Activated T-helper 2 cell treated with anti-CD3 and anti-CD28 coated beads, Interferon-gamma antibody, Interleukin-2, Interleukin-4, amounts not matched to agents 10 μg/mL and 5 μg/mL and 100 μg/mL, durations not matched to agents 14 hours and 24 hours and 36 hours (primary cell): Measurements from ENCODE around the gene ZNF277. TPM values are rescaled to one million over a fixed set of nuclear protein-coding genes. Genes with fewer than 3 reads are reported as not detected.

ENCODE experiments used
- DNase-seq: peaks from one replicate; pipeline ENCODE4 v3.0.0; 2021; ENCODE audit warnings: low spot score
- H3K27ac Mint-ChIP-seq: one replicate; pipeline ENCODE4 v1.8.0; 2021; ENCODE audit warnings: mixed read lengths
- H3K27me3 Mint-ChIP-seq: one replicate; pipeline ENCODE4 v1.8.0; 2021; ENCODE audit warnings: low read depth, mixed read lengths
- H3K36me3 Mint-ChIP-seq: one replicate; pipeline ENCODE4 v1.8.0; 2021; ENCODE audit warnings: low read depth, mixed read lengths
- H3K4me1 Mint-ChIP-seq: one replicate; pipeline ENCODE4 v1.8.0; 2021; ENCODE audit warnings: low read depth, mixed read lengths
- H3K4me3 Mint-ChIP-seq: one replicate; pipeline ENCODE4 v1.8.0; 2021; ENCODE audit warnings: low read depth, mild to moderate bottlenecking, moderate library complexity, mixed read lengths
- H3K9me3 Mint-ChIP-seq: one replicate; pipeline ENCODE4 v1.8.0; 2021; ENCODE audit warnings: mixed read lengths
- intact Hi-C: fragments of 100-400 bp; cut with micrococcal nuclease; formaldehyde crosslinking; loops from one replicate; pipeline ENCODE4 v1.15.1; 2023
- total RNA-seq: library from RNA; stranded (reverse); gene quantifications from 2 replicates; pipeline ENCODE4 v1.2.3, GENCODE V29; 2022

The ZNF277 gene
- total RNA-seq, 1 donor from 2014 or later, result 11.6 TPM

DNA sequence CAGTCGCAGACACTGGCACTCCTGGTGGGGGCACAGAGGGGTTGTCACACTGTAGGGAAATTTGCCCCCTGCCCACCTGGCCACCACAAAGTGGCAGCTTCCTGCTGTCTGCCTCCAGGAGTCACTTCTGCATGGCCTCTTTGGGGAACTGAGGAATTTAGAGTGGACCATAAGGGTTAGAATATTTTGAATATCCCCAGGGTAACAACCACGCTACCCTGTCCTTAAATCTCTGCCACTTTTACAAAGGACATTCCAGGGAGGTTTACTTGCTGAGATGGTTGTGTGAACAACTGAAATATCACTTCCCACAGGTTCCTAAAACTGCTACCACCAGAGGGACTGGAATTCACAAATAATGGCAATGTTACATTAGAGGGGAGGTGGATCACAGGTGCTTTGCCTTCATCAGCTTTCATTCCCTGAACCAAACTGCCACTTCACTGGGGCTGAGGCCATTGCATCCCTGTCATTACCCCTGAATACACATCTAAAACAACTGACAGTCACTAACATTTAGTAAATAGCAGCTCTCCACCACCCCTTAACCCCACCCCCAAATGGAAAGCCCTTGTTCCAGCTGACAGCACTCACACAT lies 155.7 kb downstream of the ZNF277 start:
- H3K36me3 Mint-ChIP-seq, result no peaks in the 10 kb centered on the region
- H3K4me1 Mint-ChIP-seq, result no peaks in the 10 kb centered on the region
- no peak overlapping the region for H3K27ac Mint-ChIP-seq
- no peak for DNase-seq
- H3K4me3 Mint-ChIP-seq, result no peak overlapping the region
- intact Hi-C loops, result no loop called here
- no peaks in the 10 kb centered on the region for H3K27me3 Mint-ChIP-seq
- no peaks in the 10 kb centered on the region for H3K9me3 Mint-ChIP-seq

DNA sequence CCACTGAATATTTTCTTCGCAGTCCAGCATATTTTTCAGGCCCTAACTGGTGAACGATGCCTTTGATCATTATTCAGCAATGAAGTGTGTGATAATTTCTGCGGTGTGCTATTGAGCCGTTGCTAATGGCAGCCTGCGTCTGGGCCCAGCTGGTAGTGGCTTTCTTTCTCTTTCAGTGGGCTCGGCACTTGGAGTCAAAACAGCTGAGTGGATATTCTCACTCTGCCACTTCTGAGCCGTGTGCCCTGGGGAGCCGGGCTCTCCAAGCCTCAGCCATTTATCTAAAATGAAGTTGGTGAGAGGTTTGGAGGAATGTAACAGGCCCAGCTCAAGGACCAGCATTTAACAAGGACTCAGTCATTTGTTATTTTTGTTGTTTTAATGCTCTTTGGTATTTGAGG lies 156.2 kb downstream of the ZNF277 start:
- no peaks in the 10 kb centered on the region for H3K27me3 Mint-ChIP-seq
- H3K4me1 Mint-ChIP-seq, result no peaks in the 10 kb centered on the region
- DNase-seq, result no peak
- H3K4me3 Mint-ChIP-seq, result no peak overlapping the region
- H3K36me3 Mint-ChIP-seq, result no peaks in the 10 kb centered on the region
- intact Hi-C loops, result no loop called here
- no peaks in the 10 kb centered on the region for H3K9me3 Mint-ChIP-seq
- H3K27ac Mint-ChIP-seq, result no peak overlapping the region

DNA sequence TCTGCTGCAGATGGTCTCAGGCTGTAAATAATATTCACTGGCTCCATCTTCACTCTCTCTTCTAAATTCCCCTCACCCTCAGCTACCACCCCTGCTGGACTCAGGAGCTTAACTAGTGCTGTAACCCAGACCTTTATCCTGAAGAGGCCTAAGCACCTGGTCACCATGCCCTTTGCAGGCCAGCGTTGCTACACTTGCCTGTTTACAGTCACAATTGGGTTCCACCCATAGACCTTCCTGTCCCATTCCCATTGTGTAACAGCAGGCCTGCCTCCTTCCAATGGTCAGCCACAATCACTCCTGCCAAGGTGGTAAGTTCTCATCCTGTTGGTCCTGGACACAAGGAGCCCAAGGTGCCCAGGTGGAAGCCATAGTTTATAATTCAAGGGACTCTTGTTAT lies 157.9 kb downstream of the ZNF277 start:
- peaks cover under 1% of the 10 kb centered on the region for H3K27me3 Mint-ChIP-seq
- H3K9me3 Mint-ChIP-seq, result no peaks in the 10 kb centered on the region
- no peak for DNase-seq
- no peaks in the 10 kb centered on the region for H3K4me1 Mint-ChIP-seq
- H3K4me3 Mint-ChIP-seq, result no peak overlapping the region
- intact Hi-C loops, result no loop called here
- no peaks in the 10 kb centered on the region for H3K36me3 Mint-ChIP-seq
- no peak overlapping the region for H3K27ac Mint-ChIP-seq

DNA sequence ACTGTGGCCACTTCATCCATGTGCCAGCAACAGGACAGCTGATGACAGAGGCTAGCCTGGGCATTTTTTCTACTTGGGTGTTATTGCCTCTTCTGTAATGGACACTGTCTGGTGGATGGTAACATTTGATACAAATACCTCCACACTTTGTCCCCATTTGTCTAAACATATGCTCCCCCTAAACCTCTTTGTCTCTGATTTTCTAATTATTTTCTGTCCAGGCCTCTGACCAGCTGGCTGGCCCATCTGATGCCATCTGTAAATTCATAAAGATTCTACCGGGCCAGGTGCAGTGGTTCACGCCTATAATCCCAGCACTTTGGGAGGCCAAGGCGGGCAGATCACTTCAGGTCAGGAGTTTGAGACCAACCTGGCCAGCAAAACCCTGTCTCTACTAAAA lies 159.1 kb downstream of the ZNF277 start:
- intact Hi-C loops, result no loop called here
- H3K4me3 Mint-ChIP-seq, result no peak overlapping the region
- no peaks in the 10 kb centered on the region for H3K9me3 Mint-ChIP-seq
- DNase-seq, result no peak
- H3K27me3 Mint-ChIP-seq, result peaks cover 2% of the 10 kb centered on the region
- no peak overlapping the region for H3K27ac Mint-ChIP-seq
- H3K36me3 Mint-ChIP-seq, result no peaks in the 10 kb centered on the region
- H3K4me1 Mint-ChIP-seq, result no peaks in the 10 kb centered on the region

DNA sequence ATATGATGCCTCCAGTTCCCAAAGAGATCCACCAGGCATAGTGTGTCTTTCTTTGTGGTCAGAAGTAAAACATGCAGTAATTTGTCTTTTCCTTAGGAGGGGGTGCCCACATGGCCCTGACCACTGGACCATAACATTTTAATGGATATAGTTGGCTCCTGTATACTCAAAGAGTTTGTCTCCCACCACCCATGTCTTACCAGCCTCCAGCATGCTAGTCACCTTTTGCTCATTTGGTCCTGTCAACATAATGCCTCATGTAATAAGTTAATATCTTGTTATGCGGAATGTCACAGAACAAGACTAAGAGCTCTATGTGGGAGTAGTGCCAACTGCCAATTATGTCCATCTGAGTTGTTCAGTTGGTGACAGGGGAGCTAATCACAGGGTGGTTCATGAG lies 160.4 kb downstream of the ZNF277 start:
- Mint-ChIP-seq H3K4me1 (no peaks in the 10 kb centered on the region), H3K36me3 (no peaks in the 10 kb centered on the region), H3K4me3 (no peak overlapping the region), H3K27me3 (peaks cover 2% of the 10 kb centered on the region), H3K27ac (no peak overlapping the region), H3K9me3 (no peaks in the 10 kb centered on the region)
- no peak for DNase-seq
- intact Hi-C loops, result no loop called here

DNA sequence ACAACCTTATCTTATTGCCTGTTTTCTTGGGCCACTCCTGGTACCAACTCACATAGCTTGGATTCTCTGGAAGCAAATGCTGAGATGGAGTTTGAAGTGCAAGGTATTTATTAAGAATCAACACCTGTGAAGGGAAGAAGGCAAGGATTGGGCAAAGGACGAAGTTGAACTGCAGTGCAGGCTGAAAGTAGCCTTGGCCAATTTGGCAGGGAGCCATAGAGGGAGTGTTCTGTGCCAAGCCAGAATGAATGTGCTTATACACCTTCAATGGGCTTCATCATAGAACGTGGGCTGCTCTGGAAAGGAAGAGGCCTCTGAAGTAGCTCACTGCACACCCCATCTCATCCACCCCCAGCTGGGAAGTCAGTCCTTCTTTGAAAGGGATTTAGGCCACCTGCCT lies 163.9 kb downstream of the ZNF277 start:
- DNase-seq, result no peak
- H3K4me1 Mint-ChIP-seq, result no peaks in the 10 kb centered on the region
- no peak overlapping the region for H3K27ac Mint-ChIP-seq
- H3K4me3 Mint-ChIP-seq, result no peak overlapping the region
- H3K9me3 Mint-ChIP-seq, result no peaks in the 10 kb centered on the region
- no peaks in the 10 kb centered on the region for H3K36me3 Mint-ChIP-seq
- intact Hi-C loops, result no loop called here
- peaks cover 2% of the 10 kb centered on the region for H3K27me3 Mint-ChIP-seq

DNA sequence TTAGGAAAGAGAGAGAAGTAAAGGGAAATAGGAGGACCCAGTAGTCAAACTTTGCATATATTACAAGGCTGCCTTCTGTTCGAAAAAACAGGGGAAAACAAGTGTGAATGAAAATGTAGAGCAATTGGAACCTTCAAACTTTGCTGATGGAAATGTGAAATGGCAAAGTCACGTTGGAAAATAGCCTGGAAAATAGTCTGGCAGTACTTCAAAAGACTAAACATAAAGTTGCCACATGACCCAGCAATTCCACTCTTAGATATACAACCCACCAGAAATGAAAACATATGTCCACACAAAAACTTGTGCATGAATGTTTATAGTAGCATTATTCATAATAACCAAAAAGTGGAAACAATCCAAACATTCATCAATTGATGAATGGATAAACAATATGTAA lies 165.2 kb downstream of the ZNF277 start:
- H3K9me3 Mint-ChIP-seq, result no peaks in the 10 kb centered on the region
- no peaks in the 10 kb centered on the region for H3K4me1 Mint-ChIP-seq
- no peak for DNase-seq
- H3K36me3 Mint-ChIP-seq, result no peaks in the 10 kb centered on the region
- no peak overlapping the region for H3K4me3 Mint-ChIP-seq
- H3K27ac Mint-ChIP-seq, result no peak overlapping the region
- peaks cover 6% of the 10 kb centered on the region for H3K27me3 Mint-ChIP-seq
- intact Hi-C loops, result no loop called here

DNA sequence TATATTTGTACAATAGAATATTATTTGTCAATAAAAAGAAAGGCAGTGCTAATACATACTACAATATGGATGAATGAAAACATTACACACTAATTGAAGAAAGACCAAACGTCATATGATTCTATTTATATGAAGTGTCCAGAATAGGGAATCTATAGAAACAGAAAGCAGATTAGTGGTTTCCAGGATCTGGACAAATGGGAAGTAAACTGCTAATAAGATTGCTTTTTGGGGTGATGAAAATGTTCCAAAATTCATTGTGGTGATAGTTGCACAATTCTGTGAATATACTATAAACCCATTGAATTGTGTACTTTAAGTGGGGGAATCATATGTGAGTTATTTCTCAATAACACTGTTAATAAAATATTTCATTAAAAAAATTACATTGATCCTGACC lies 165.6 kb downstream of the ZNF277 start:
- H3K4me3 Mint-ChIP-seq, result no peak overlapping the region
- intact Hi-C loops, result no loop called here
- no peak overlapping the region for H3K27ac Mint-ChIP-seq
- H3K36me3 Mint-ChIP-seq, result no peaks in the 10 kb centered on the region
- DNase-seq, result no peak
- no peaks in the 10 kb centered on the region for H3K4me1 Mint-ChIP-seq
- no peaks in the 10 kb centered on the region for H3K9me3 Mint-ChIP-seq
- H3K27me3 Mint-ChIP-seq, result peaks cover 6% of the 10 kb centered on the region

DNA sequence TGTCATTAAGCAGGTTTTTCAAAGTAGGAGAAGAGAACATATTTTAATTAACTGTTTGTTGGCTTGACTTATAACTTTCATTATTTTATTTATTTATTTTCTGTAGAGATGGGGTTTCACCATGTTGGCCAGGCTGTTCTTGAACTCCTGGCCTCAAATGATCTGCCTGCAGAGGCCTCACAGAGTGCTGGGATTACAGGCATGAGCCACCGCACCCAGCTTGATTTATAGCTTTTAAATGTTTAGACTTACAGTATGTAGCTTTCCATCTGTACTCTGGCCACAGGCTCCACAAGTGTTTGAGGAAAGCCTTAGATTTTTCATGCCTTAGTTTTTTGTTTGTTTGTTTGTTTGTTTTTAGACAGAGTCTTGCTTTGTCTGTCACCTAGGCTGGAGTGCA lies 171.1 kb downstream of the ZNF277 start:
- H3K27me3 Mint-ChIP-seq, result peaks cover 9% of the 10 kb centered on the region
- no peak for DNase-seq
- H3K27ac Mint-ChIP-seq, result no peak overlapping the region
- no peaks in the 10 kb centered on the region for H3K9me3 Mint-ChIP-seq
- intact Hi-C loops, result no loop called here
- H3K36me3 Mint-ChIP-seq, result no peaks in the 10 kb centered on the region
- H3K4me3 Mint-ChIP-seq, result no peak overlapping the region
- H3K4me1 Mint-ChIP-seq, result peaks cover 3% of the 10 kb centered on the region

DNA sequence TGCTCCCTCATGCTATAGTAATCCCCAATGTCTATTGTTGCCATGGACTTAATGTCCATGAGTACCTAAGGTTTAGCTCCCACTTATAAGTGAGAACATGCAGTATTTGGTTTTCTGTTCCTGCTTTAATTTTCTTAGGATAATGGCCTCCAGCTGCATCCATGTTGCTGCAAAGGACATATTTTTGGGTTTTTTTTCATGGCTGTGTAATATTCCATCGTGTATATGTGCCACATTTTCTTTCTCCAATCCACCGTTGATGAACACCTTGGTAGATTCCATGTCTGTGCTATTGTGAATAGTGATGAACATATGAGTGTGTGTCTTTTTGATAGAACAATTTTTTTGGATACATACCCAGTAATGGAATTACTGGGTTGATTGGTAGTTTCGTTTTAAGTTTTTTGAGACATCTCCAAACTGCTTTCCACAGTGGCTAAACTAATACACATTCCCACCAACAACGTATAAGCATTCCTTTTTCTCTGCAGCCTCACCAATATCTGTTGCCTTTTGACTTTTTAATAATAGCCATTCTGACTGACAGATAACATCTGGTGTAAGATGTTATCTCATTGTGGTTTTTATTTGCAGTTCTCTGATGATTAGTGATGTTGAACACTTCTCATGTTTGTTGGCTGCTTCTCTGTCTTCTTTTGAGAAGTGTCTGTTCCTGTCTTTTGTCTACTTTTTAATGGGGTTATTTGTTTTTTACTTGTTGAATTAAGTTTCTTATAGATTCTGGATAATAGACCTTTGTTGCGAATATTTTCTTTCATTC lies 175.0 kb downstream of the ZNF277 start:
- intact Hi-C loops, result no loop called here
- Mint-ChIP-seq H3K36me3 (no peaks in the 10 kb centered on the region), H3K4me1 (peaks cover 6% of the 10 kb centered on the region), H3K27me3 (peaks cover 6% of the 10 kb centered on the region), H3K4me3 (no peak overlapping the region), H3K27ac (no peak overlapping the region), H3K9me3 (no peaks in the 10 kb centered on the region)
- no peak for DNase-seq

DNA sequence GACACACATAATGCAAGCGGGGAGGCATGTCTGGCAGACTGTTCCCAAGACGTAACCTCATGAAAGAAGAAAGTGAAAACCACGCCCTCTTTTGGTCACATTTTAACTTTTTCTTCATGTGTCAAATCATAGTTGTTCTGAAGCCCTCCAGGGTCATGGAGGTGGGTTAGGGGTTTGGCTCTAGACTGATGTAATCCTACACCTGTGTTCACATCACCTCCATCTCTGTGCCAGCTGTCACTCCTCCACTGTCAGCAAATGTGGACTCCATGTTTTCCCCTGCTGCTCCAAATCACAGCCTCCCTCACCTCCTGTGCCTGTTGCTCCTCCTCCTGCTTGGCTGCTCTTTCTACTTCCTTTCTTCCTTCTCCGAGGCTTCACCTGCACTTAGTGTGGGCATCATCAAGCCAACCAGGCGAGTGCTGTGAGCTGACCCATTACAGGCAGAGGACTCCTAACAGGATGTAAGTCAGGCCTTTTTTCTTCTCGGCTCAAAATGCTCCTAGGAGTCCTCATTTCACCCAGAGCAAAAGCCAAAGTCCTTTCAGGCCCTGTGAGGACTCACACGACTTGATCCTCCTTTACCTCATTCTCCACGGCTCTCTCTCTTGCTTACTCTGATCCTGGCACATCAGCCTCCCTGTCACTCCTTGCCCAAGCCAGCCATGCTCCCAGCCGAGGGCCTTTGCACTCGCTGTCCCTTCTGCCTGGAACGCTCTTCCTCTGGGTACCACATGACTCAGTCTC lies 177.3 kb downstream of the ZNF277 start:
- Mint-ChIP-seq H3K4me3 (no peak overlapping the region), H3K27ac (no peak overlapping the region), H3K9me3 (no peaks in the 10 kb centered on the region), H3K27me3 (peaks cover 13% of the 10 kb centered on the region), H3K4me1 (peaks cover 6% of the 10 kb centered on the region), H3K36me3 (no peaks in the 10 kb centered on the region)
- DNase-seq, result no peak
- intact Hi-C loops, result no loop called here

DNA sequence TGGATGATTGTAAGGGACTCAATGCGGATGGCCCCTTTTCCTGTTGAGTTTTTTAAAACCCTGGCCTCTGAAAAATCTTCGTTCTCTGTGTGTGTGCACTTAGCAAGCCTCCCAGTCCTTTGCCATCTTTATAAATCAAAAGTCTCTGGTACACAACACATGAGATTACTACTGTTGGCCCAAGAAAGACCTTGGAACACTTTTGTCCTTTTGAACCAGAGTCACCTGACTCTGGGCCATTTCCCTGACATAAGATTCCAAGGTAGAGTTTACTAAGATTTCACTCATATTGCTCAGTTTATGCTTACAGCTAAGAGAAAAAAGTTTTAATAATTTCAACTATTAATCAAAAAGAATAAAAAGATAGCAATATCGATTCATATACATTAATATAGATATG lies 179.0 kb downstream of the ZNF277 start:
- Mint-ChIP-seq H3K4me1 (peaks cover 6% of the 10 kb centered on the region), H3K27me3 (peaks cover 13% of the 10 kb centered on the region), H3K36me3 (no peaks in the 10 kb centered on the region), H3K27ac (no peak overlapping the region), H3K9me3 (no peaks in the 10 kb centered on the region), H3K4me3 (no peak overlapping the region)
- no peak for DNase-seq
- intact Hi-C loops, result no loop called here

DNA sequence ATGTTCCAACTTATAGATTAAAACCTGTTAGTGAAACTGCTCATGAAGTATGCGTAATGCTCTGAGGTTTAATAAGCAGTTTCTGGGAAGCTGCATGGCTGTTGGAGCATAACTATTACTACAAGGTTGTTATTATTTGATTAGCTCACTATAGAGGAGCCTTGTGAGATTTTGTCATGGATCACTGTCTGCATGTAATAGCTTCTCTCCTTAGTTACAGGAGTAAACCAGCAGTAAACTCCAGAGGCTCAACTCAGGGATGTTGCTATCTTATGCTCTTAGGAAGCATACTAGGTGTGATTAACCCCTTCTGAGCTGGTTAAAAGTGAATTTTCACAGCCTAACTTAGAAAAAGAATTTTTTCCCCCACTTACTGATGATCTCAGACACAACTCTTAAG lies 180.1 kb downstream of the ZNF277 start:
- H3K27ac Mint-ChIP-seq, result no peak overlapping the region
- H3K4me3 Mint-ChIP-seq, result no peak overlapping the region
- no peaks in the 10 kb centered on the region for H3K9me3 Mint-ChIP-seq
- H3K4me1 Mint-ChIP-seq, result peaks cover 10% of the 10 kb centered on the region
- peaks cover 20% of the 10 kb centered on the region for H3K27me3 Mint-ChIP-seq
- H3K36me3 Mint-ChIP-seq, result no peaks in the 10 kb centered on the region
- intact Hi-C loops, result no loop called here
- no peak for DNase-seq
